K562 (cell line): ENCODE measurements around the gene ARHGAP32. TPM values are rescaled to one million over a fixed set of nuclear protein-coding genes. Genes with fewer than 3 reads are reported as not detected.

Source experiments
- ATAC-seq: fragments of 200-7000 bp; cut with Tn5 transposase; 3 replicates; pipeline ENCODE4 v1.9.1; 2020; ENCODE audit warnings: moderate library complexity
- BruUV-seq: library from RNA; stranded (reverse); fragments of 400-500 nt; replicated peaks from 2 replicates; lab custom pipeline; 2021; lab: Mats Ljungman, UMichigan
- CTCF ChIA-PET: fragments of 300-600 bp; formaldehyde crosslinking; extraction: SDS; loops from one replicate; lab custom pipeline; 2021; ENCODE audit warnings: low intra/inter-chr PET ratio; lab: Yijun Ruan, JAX
- POLR2A ChIA-PET: fragments of 300-600, 350-650 bp; sonication (Branson Sonifier 250); formaldehyde crosslinking; extraction: SDS; loops from one replicate; lab custom pipeline; 2021; ENCODE audit warnings: antibody characterized with exemption, inconsistent platforms; lab: Yijun Ruan, JAX
- DNase-seq, 4 experiments: peaks; one replicate each; pipeline versions ENCODE4 v3.0.0 to v3.0.0-alpha.2; 2011 to 2018; ENCODE audit warnings: low spot score in 3 of 4, mixed read lengths in 3 of 4; ENCODE audit errors: extremely low read depth in 1 of 4
- FAIRE-seq: peaks from 2 replicates; lab custom pipeline; 2011; peaks lifted over from hg19 to GRCh38; lab: Jason Lieb, UNC
- H2AFZ ChIP-seq: 2 replicates; pipeline ENCODE4 v1.6.0; 2011; ENCODE audit warnings: low read depth, low read length, control low read depth, inconsistent platforms
- H3K27ac ChIP-seq: fragments of 200-600 bp; 3 replicates; pipeline ENCODE4 v1.8.0; 2011; ENCODE audit warnings: low read depth, mild to moderate bottlenecking, control low read depth, inconsistent platforms, low read length, moderate library complexity, mixed read lengths; ENCODE audit errors: extremely low read depth
- H3K27me3 ChIP-seq, 2 experiments: fragments of 300-600 bp in 1 of 2; 2 replicates in 1 of 2; 3 replicates in 1 of 2; pipeline versions ENCODE4 v1.6.0 to v1.8.0; 2011; ENCODE audit warnings: inconsistent platforms in 2 of 2, low read length in 2 of 2, mild to moderate bottlenecking in 1 of 2, mixed read lengths in 1 of 2, moderate library complexity in 1 of 2; ENCODE audit not compliant: control insufficient read depth in 2 of 2, insufficient read depth in 2 of 2
- H3K36me3 ChIP-seq: fragments of 300-600 bp; 3 replicates; pipeline ENCODE4 v1.8.0; 2011; ENCODE audit warnings: mild to moderate bottlenecking, low read length, inconsistent platforms; ENCODE audit not compliant: control insufficient read depth, insufficient read depth
- H3K4me1 ChIP-seq, 2 experiments: fragments of 200-600 bp in 1 of 2; replicated peaks in 1 of 2; 2 replicates in 1 of 2; 3 replicates in 1 of 2; pipeline versions ENCODE4 v1.5.1 to v1.8.0; 2011; ENCODE audit warnings: inconsistent platforms in 2 of 2, low read length in 2 of 2, mild to moderate bottlenecking in 1 of 2, mixed read lengths in 1 of 2, moderate library complexity in 1 of 2; ENCODE audit not compliant: control insufficient read depth in 2 of 2, insufficient read depth in 2 of 2
- H3K4me2 ChIP-seq: 2 replicates; pipeline ENCODE4 v1.6.1; 2011; ENCODE audit warnings: low read length, control low read depth, inconsistent platforms, mixed read lengths; ENCODE audit not compliant: insufficient read depth
- H3K4me3 ChIP-seq: fragments of 200-600 bp; sonication (generic), shearing (Covaris generic); 2 replicates; pipeline ENCODE4 v1.5.1; 2016; ENCODE audit warnings: control low read depth, inconsistent platforms
- H3K79me2 ChIP-seq: fragments of 200-600 bp; 3 replicates; pipeline ENCODE4 v1.8.0; 2011; ENCODE audit warnings: low read length, inconsistent platforms; ENCODE audit not compliant: control insufficient read depth, insufficient read depth
- H3K9ac ChIP-seq, 2 experiments: 2 replicates each; pipeline versions ENCODE4 v1.6.0 to v1.6.1; 2011; ENCODE audit warnings: low read depth in 2 of 2, low read length in 2 of 2, control low read depth in 1 of 2, inconsistent platforms in 1 of 2, mild to moderate bottlenecking in 1 of 2, mixed read lengths in 1 of 2; ENCODE audit not compliant: insufficient read depth in 1 of 2
- H3K9me1 ChIP-seq: one replicate; pipeline ENCODE4 v1.6.0; 2011; ENCODE audit warnings: inconsistent platforms, mild to moderate bottlenecking, low read length, moderate library complexity; ENCODE audit not compliant: control insufficient read depth, insufficient read depth
- H3K9me3 ChIP-seq: replicated peaks from 2 replicates; pipeline ENCODE4 v1.5.1; 2011; ENCODE audit warnings: low read depth, low read length, inconsistent platforms; ENCODE audit not compliant: control insufficient read depth, insufficient read depth
- H4K20me1 ChIP-seq: replicated peaks from 2 replicates; pipeline ENCODE4 v1.6.1; 2011; ENCODE audit warnings: low read length, inconsistent platforms, mixed read lengths; ENCODE audit not compliant: control insufficient read depth, insufficient read depth
- HDAC1 ChIP-seq, 2 experiments: fragments of 450-650 bp; IDR thresholded peaks; 2 replicates each; pipeline ENCODE4 v1.6.1; 2016 to 2017; ENCODE audit warnings: inconsistent platforms in 1 of 2, mild to moderate bottlenecking in 1 of 2, moderate library complexity in 1 of 2
- HEY1 ChIP-seq: fragments of 250-450 bp; sonication (Bioruptor Pico); IDR thresholded peaks from 2 replicates; pipeline ENCODE4 v1.5.0; 2020; ENCODE audit warnings: mild to moderate bottlenecking, moderate library complexity, borderline replicate concordance
- LARP7 ChIP-seq: fragments of 450-650 bp; IDR thresholded peaks from 2 replicates; pipeline ENCODE4 v1.6.1; 2016
- PHF8 ChIP-seq: fragments of 200-600 bp; sonication (generic); IDR thresholded peaks from 2 replicates; pipeline ENCODE4 v1.6.1; 2012; ENCODE audit warnings: mixed run types, mild to moderate bottlenecking, inconsistent platforms, low read length, moderate library complexity, borderline replicate concordance
- RBFOX2 ChIP-seq: fragments of 200-400 bp; formaldehyde crosslinking; IDR thresholded peaks from 2 replicates; pipeline ENCODE4 v1.6.1; 2017; ENCODE audit warnings: low read depth, mild to moderate bottlenecking, low read length, moderate library complexity
- SPI1 ChIP-seq: IDR thresholded peaks from 2 replicates; pipeline ENCODE4 v1.6.1; 2011; ENCODE audit warnings: low read depth, low read length, control low read depth, borderline replicate concordance
- ZNF165 ChIP-seq: fragments of 250-450 bp; sonication (Bioruptor Pico); IDR thresholded peaks from 2 replicates; pipeline ENCODE4 v1.4.0; 2020; ENCODE audit warnings: borderline replicate concordance
- ZNF217 ChIP-seq: sonication (generic); formaldehyde crosslinking; IDR thresholded peaks from 2 replicates; pipeline ENCODE4 v1.8.0; 2022; ENCODE audit warnings: mild to moderate bottlenecking, missing genetic modification reagents
- WGBS: fragments of 100-300 bp; shearing (Covaris generic); methylation state at CpG from one replicate; pipeline ENCODE4 v1.1.6; 2016; ENCODE audit warnings: low coverage, mixed read lengths; ENCODE audit not compliant: insufficient coverage; ENCODE audit errors: missing lambda C conversion rate; 5-methylcytosine and 5-hydroxymethylcytosine counted together
- in situ Hi-C: fragments of 300-500 bp; cut with MboI; formaldehyde crosslinking; loops from 4 replicates; pipeline ENCODE4 v1.15.0; 2018; ENCODE audit warnings: inconsistent platforms, mixed read lengths
- intact Hi-C: fragments of 100-400 bp; cut with micrococcal nuclease; formaldehyde crosslinking; loops from 2 replicates; pipeline ENCODE4 v1.14.2; 2022
- polyA plus RNA-seq, 8 experiments: library from polyadenylated mRNA; depleted of rRNA in 4 of 8; stranded (reverse) in 5 of 8; unstranded in 3 of 8; fragments of >200 nt; fragmentation: Nextera tagmentation in 2 of 8; fragmentation: Illumina TruSeq in 1 of 8; extraction: Ambion mirVana in 2 of 8; extraction: Trizol in 1 of 8; gene quantifications; 2 replicates each; pipeline versions ENCODE4 v1.2.1 to v1.2.3, GENCODE V29; 2011 to 2014; ENCODE audit warnings: inconsistent platforms in 1 of 8, missing spikeins in 1 of 8
- total RNA-seq, 7 experiments: library from RNA; depleted of rRNA in 6 of 7; stranded (reverse); fragments of >200 nt in 6 of 7; fragmentation: Illumina TruSeq in 2 of 7; extraction: Trizol in 2 of 7; gene quantifications; 2 replicates each; pipeline versions ENCODE4 v1.2.1 to v1.2.3, GENCODE V29; 2011 to 2021; ENCODE audit warnings: low replicate concordance in 1 of 7

ARHGAP32 gene
- total and polyA plus RNA-seq, 9 of the 15 experiments (the other 6 are each of a cell fraction or from before 2014, with no cell fraction given), result 0.18 TPM; not detected in 8

DNA sequence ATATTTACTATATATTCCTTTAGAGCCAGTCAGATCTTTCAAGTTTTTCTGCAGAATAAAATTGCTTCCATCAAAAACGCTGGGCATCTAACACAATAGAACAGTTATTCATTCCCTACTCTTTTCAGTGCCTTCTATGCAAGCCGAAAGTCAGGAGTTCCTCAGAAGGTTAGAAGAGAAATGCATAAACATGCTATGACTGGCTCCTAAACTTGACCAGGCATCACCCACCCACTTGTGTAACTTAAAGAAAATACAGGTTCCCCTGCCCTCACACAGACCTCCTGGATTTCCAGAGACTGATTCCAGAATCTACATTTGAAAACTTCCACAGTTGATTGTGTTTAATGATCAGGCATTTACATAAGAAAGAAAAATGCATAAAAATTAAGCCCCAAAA is 19.3 kb upstream of the ARHGAP32 start:
- intact Hi-C loops, result no loop called here
- BruUV-seq, result no TSS peak
- Histone ChIP-seq H3K9me3 (0 out of 2 replicates have a peak, but pooled peaks cover 2% of the 10 kb centered on the region), H3K79me2 (no peaks in the 10 kb centered on the region), H4K20me1 (no peaks in the 10 kb centered on the region), H3K4me3 (no peak overlapping the region), H3K27ac (no peak overlapping the region), H3K9me1 (no peaks in the 10 kb centered on the region), H3K4me2 (no peak overlapping the region), H3K27me3 (no peaks in the 10 kb centered on the region), H3K36me3 (no peaks in the 10 kb centered on the region), H3K4me1 (no peaks in the 10 kb centered on the region), H3K9ac (no peak overlapping the region), H2AFZ (no peak overlapping the region)
- WGBS, result 0% methylated on average over 2 of the region's 2 CpGs
- in situ Hi-C loops, result no loop called here
- ATAC-seq, result no peak
- CTCF ChIA-PET, result no interaction called here
- POLR2A ChIA-PET, result no interaction called here
- FAIRE-seq, result no peak
- no peak for TF ChIP-seq RBFOX2
- TF ChIP-seq ZNF165 (CRISPR knock-in tag), result no peak
- no peak for TF ChIP-seq LARP7
- no peak for TF ChIP-seq HEY1
- TF ChIP-seq PHF8, result no peak
- TF ChIP-seq HDAC1 (IDR thresholded peaks at IDR 0.05), result no peak
- no peak for DNase-seq

DNA sequence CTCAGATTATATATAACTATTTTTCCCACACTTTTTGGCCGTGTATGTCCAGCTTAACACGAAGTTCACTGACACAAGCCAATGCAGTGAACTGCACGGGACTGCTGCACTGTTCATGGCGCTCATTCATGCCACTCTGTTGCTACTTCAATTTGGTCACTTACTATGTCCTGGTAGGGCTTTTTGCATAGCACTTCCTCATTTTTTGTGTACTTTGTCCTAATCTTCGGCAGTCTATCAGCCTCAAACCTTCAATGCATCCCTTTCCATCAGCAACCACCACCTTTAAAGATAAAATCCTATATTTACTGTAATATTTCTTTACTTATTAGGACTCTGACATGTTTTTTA is 18.7 kb upstream of the ARHGAP32 start:
- no peak overlapping the region for H3K4me2 ChIP-seq
- ChIA-PET POLR2A (no interaction called here), CTCF (no interaction called here)
- no peak for DNase-seq
- no peaks in the 10 kb centered on the region for H4K20me1 ChIP-seq
- in situ Hi-C loops (no loop called here), intact Hi-C loops (no loop called here)
- H3K9me3 ChIP-seq, result 0 out of 2 replicates have a peak, but pooled peaks cover 2% of the 10 kb centered on the region
- 4% methylated on average over 5 of the region's 5 CpGs for WGBS
- H3K9ac ChIP-seq, result no peak overlapping the region
- ATAC-seq, result no peak
- H3K79me2 ChIP-seq, result no peaks in the 10 kb centered on the region
- no peak overlapping the region for H2AFZ ChIP-seq
- H3K36me3 ChIP-seq, result no peaks in the 10 kb centered on the region
- no peaks in the 10 kb centered on the region for H3K27me3 ChIP-seq
- no peak for FAIRE-seq
- no peaks in the 10 kb centered on the region for H3K9me1 ChIP-seq
- TF ChIP-seq ZNF217 (CRISPR knock-in tag), result no peak
- peak; percentile 29; the same call in 1 of the 2 replicates for TF ChIP-seq SPI1
- no peak overlapping the region for H3K27ac ChIP-seq
- no peak overlapping the region for H3K4me3 ChIP-seq
- no TSS peak for BruUV-seq
- H3K4me1 ChIP-seq, result no peaks in the 10 kb centered on the region
